HL-60 (cell line): Measurements from ENCODE around the gene ACACA.

ENCODE experiments used
- DNase-seq, 2 experiments: peaks; one replicate each; pipeline ENCODE4 v3.0.0-alpha.2; 2010 to 2020; ENCODE audit warnings: low read depth in 1 of 2, low spot score in 1 of 2
- H3K27ac ChIP-seq: fragments of 250-450 bp; sonication (Bioruptor Pico); replicated peaks from 2 replicates; pipeline ENCODE4 v1.5.1; 2020; ENCODE audit warnings: mild to moderate bottlenecking, moderate library complexity
- H3K27me3 ChIP-seq: fragments of 250-450 bp; sonication (Bioruptor Pico); 2 replicates; pipeline ENCODE4 v1.5.1; 2021; ENCODE audit warnings: mild to moderate bottlenecking, moderate library complexity; ENCODE audit not compliant: insufficient read depth, poor library complexity, severe bottlenecking
- H3K4me3 ChIP-seq: replicated peaks from 2 replicates; pipeline ENCODE4 v1.5.1; 2011; ENCODE audit warnings: mild to moderate bottlenecking, control low read depth, low read length; ENCODE audit not compliant: insufficient read depth
- GABPA ChIP-seq: IDR thresholded peaks from 2 replicates; pipeline ENCODE4 v1.6.1; 2012; ENCODE audit warnings: low read depth
- POLR2AphosphoS5 ChIP-seq: IDR thresholded peaks from 2 replicates; pipeline ENCODE4 v1.6.1; 2012; ENCODE audit warnings: low read depth
- SPI1 ChIP-seq: IDR thresholded peaks from 2 replicates; pipeline ENCODE4 v1.6.1; 2012; ENCODE audit warnings: low read depth, mild to moderate bottlenecking, borderline replicate concordance
- TF ChIP-seq, protein P1 (sequence below): IDR thresholded peaks from one replicate; pipeline ENCODE4 v1.5.1; 2011; ENCODE audit warnings: low read length, control low read depth, inconsistent platforms; ENCODE audit not compliant: insufficient read depth
- TF ChIP-seq, protein P2 (sequence below): IDR thresholded peaks from 2 replicates; pipeline ENCODE4 v1.6.1; 2012; ENCODE audit warnings: low read depth; ENCODE audit not compliant: insufficient replicate concordance

The ACACA gene

DNA sequence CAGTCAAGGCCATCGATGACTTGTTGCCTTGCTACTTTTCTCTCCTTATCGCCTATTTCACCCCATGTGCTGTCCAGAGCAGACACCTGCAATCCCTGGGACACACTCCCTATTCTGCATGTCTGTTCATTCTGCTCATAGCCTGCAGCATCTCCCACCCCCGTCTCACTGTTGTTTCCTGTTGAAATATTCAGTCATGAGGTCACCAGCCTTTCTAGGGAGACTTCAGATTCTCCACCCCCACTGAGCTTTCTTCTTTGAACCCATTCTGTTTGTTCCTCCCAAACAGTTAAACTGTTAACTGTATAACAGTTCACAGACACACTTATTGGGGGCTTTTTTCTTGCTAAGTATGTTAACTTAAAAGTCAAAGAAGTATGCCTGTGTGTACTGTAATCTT, 363.4 kb downstream of the ACACA start:
- H3K27ac ChIP-seq = no peak overlapping the region

DNA sequence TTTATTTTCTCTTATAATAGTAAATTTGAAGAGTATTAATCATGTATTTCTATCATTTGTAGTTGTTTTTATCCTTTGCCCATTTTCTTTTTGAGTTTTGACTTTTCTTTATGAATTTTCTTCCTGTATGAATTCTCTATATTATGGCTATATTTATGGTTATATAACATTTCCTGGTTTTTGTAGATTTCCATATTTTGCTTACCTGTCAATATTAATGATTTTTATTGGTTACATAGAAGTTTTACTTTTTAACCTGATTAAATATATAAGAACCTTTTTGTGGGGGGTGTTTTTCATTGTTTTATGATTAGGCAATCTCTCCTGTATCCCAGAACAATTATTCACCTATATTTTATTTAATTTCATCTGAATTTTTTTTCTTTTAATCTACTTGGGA, 364.7 kb downstream of the ACACA start:
- TF ChIP-seq, protein P1, sequence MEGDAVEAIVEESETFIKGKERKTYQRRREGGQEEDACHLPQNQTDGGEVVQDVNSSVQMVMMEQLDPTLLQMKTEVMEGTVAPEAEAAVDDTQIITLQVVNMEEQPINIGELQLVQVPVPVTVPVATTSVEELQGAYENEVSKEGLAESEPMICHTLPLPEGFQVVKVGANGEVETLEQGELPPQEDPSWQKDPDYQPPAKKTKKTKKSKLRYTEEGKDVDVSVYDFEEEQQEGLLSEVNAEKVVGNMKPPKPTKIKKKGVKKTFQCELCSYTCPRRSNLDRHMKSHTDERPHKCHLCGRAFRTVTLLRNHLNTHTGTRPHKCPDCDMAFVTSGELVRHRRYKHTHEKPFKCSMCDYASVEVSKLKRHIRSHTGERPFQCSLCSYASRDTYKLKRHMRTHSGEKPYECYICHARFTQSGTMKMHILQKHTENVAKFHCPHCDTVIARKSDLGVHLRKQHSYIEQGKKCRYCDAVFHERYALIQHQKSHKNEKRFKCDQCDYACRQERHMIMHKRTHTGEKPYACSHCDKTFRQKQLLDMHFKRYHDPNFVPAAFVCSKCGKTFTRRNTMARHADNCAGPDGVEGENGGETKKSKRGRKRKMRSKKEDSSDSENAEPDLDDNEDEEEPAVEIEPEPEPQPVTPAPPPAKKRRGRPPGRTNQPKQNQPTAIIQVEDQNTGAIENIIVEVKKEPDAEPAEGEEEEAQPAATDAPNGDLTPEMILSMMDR = no peak
- no peak for TF ChIP-seq POLR2AphosphoS5
- H3K27me3 ChIP-seq = no peaks in the 10 kb centered on the region
- DNase-seq = no peak
- H3K27ac ChIP-seq = no peak overlapping the region
- no peak overlapping the region for H3K4me3 ChIP-seq

More for the DNA sequence above, 363.4 kb downstream of the ACACA start:
- no peak for TF ChIP-seq GABPA
- TF ChIP-seq, protein P2, sequence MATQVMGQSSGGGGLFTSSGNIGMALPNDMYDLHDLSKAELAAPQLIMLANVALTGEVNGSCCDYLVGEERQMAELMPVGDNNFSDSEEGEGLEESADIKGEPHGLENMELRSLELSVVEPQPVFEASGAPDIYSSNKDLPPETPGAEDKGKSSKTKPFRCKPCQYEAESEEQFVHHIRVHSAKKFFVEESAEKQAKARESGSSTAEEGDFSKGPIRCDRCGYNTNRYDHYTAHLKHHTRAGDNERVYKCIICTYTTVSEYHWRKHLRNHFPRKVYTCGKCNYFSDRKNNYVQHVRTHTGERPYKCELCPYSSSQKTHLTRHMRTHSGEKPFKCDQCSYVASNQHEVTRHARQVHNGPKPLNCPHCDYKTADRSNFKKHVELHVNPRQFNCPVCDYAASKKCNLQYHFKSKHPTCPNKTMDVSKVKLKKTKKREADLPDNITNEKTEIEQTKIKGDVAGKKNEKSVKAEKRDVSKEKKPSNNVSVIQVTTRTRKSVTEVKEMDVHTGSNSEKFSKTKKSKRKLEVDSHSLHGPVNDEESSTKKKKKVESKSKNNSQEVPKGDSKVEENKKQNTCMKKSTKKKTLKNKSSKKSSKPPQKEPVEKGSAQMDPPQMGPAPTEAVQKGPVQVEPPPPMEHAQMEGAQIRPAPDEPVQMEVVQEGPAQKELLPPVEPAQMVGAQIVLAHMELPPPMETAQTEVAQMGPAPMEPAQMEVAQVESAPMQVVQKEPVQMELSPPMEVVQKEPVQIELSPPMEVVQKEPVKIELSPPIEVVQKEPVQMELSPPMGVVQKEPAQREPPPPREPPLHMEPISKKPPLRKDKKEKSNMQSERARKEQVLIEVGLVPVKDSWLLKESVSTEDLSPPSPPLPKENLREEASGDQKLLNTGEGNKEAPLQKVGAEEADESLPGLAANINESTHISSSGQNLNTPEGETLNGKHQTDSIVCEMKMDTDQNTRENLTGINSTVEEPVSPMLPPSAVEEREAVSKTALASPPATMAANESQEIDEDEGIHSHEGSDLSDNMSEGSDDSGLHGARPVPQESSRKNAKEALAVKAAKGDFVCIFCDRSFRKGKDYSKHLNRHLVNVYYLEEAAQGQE = no peak
- TF ChIP-seq, protein P1 = no peak
- TF ChIP-seq POLR2AphosphoS5 = no peak
- TF ChIP-seq SPI1 = no peak
- DNase-seq = no peak
- no peak overlapping the region for H3K4me3 ChIP-seq
- no peaks in the 10 kb centered on the region for H3K27me3 ChIP-seq

DNA sequence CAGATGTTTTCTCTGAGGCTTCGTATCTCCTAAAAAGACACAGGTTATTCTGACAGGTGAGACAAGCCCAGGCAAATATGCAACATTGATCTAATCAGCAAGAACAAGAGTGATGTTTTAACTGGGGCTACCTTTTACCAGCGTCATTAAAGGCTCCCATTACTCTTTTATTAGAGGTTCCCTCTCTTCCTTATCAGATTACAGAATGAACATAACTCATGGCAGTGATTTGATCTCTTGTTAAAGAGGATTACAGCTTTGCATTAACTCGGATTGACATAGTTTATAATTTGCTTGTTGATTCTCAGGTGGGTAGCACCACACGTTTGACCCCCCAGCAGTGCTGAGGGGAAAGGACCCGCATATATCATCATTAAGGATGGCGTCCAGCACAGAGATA, 367.4 kb downstream of the ACACA start:
- DNase-seq = no peak
- Histone ChIP-seq H3K27ac (no peak overlapping the region), H3K27me3 (no peaks in the 10 kb centered on the region), H3K4me3 (no peak overlapping the region)
- TF ChIP-seq GABPA = no peak
- TF ChIP-seq, protein P2 = no peak

DNA sequence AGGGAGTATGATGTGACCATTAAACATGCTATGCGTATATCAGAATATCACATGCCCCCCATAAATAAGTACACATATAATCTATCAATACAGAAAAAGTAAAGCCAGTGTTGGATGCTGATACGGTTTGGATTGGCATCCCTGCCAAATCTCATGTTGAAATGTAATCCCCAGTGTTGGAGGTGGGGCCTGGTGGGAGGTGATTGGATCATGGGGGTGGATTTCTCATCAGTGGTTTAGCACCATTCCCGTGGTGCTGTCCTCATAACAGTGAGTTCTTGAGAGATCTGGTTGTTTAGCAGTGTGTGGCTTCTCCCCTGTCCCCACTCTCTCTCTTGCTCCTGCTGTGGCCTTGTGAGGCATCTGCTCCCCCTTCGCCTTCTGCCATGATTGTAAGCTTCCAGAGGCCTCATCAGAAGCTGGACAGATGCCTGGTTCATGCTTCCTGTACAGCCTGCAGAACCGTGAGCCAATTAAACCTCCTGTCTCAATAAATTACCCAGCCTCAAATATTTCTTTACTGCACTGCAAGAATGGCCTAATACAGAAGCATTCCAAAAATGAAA, 369.0 kb downstream of the ACACA start:
- Histone ChIP-seq H3K4me3 (no peak overlapping the region), H3K27me3 (no peaks in the 10 kb centered on the region), H3K27ac (no peak overlapping the region)
- TF ChIP-seq SPI1 = no peak
- no peak for TF ChIP-seq POLR2AphosphoS5
- no peak for TF ChIP-seq GABPA
- TF ChIP-seq, protein P1 = no peak
- TF ChIP-seq, protein P2 = no peak
- no peak for DNase-seq
